ENCODE results near the gene ETS2.
A peak's percentile ranks its signal among the peaks of the same experiment; 100 is the strongest.

The ETS2 gene

GRCh38 chr21:38834725-38835124 is 29.0 kb downstream of the ETS2 start:
- DNase-seq (ENCODE audit: low read depth), result no peak
- no peak overlapping the region for H3K4me3 ChIP-seq (ENCODE audit: low read length)
- TF ChIP-seq CTCF (IDR thresholded peaks at IDR 0.05; ENCODE audit: insufficient read depth, low read depth, low read length, missing control alignments), result no peak

- DNase-seq (ENCODE audit: low read depth), result no peak
- TF ChIP-seq CTCF (IDR thresholded peaks at IDR 0.05; ENCODE audit: insufficient read depth, low read depth, low read length, missing control alignments), result no peak
Observed at GRCh38 chr21:38837806-38838461, 32.2 kb downstream of the ETS2 start.

GRCh38 chr21:38838598-38839327 is 33.0 kb downstream of the ETS2 start:
- no peak for DNase-seq (ENCODE audit: low read depth)
- TF ChIP-seq CTCF (IDR thresholded peaks at IDR 0.05; ENCODE audit: insufficient read depth, low read depth, low read length, missing control alignments), result no peak
- H3K4me3 ChIP-seq (ENCODE audit: low read length), result no peak overlapping the region

More at GRCh38 chr21:38837806-38838461, 32.2 kb downstream of the ETS2 start:
- H3K4me3 ChIP-seq (ENCODE audit: low read length), result no peak overlapping the region

GRCh38 chr21:38839328-38840286 is 33.9 kb downstream of the ETS2 start:
- peak; percentile 90 for DNase-seq (ENCODE audit: low read depth)
- no peak for TF ChIP-seq CTCF (IDR thresholded peaks at IDR 0.05; ENCODE audit: insufficient read depth, low read depth, low read length, missing control alignments)
- H3K4me3 ChIP-seq (ENCODE audit: low read length), result no peak overlapping the region

- TF ChIP-seq CTCF (IDR thresholded peaks at IDR 0.05; ENCODE audit: insufficient read depth, low read depth, low read length, missing control alignments), result no peak
- no peak for DNase-seq (ENCODE audit: low read depth)
- H3K4me3 ChIP-seq (ENCODE audit: low read length), result no peak overlapping the region
Observed at GRCh38 chr21:38840456-38841300, 34.9 kb downstream of the ETS2 start.

GRCh38 chr21:38841472-38841871 is 35.7 kb downstream of the ETS2 start:
- no peak overlapping the region for H3K4me3 ChIP-seq (ENCODE audit: low read length)
- no peak for TF ChIP-seq CTCF (IDR thresholded peaks at IDR 0.05; ENCODE audit: insufficient read depth, low read depth, low read length, missing control alignments)
- peak; percentile 81 for DNase-seq (ENCODE audit: low read depth)

All from epithelial cell of esophagus (primary cell).